HG02759 (cell line): ENCODE data around the gene PLXDC1.

Experiments
- ATAC-seq: cut with Tn5 transposase; IDR thresholded peaks from one replicate; pipeline ENCODE4 v1.9.1; 2021; ENCODE audit warnings: mild to moderate bottlenecking, moderate library complexity; ENCODE audit not compliant: unreplicated experiment

Gene PLXDC1

GRCh38 chr17:39018267-39019134 is 132.9 kb downstream of the PLXDC1 start:
- ATAC-seq: no peak

- ATAC-seq: no peak
Observed at GRCh38 chr17:39016193-39017153, 135.0 kb downstream of the PLXDC1 start.

- ATAC-seq: no peak
Observed at GRCh38 chr17:39015546-39015935, 135.9 kb downstream of the PLXDC1 start.

- ATAC-seq: no peak
Observed at GRCh38 chr17:39014795-39015545, 136.5 kb downstream of the PLXDC1 start.

- ATAC-seq: no peak
Observed at GRCh38 chr17:39014044-39014794, 137.2 kb downstream of the PLXDC1 start.
